AG09309 (cell line): ENCODE measurements around the gene HIF3A.
"Not testable (repeated sequence)": the region's sequence is repeated elsewhere in the genome, so short reads cannot be mapped to it uniquely, and the experiment has no call there.

Experiments used
- DNase-seq: peaks from one replicate; pipeline ENCODE4 v3.0.0-alpha.2; 2010; ENCODE audit warnings: low read depth
- H3K4me3 ChIP-seq: 2 replicates; pipeline ENCODE4 v1.5.1; 2011; ENCODE audit warnings: mild to moderate bottlenecking, low read depth, low read length, moderate library complexity; ENCODE audit not compliant: control insufficient read depth
- CTCF ChIP-seq: IDR thresholded peaks from 2 replicates; pipeline ENCODE4 v1.5.1; 2011; ENCODE audit warnings: mild to moderate bottlenecking, low read depth, low read length, inconsistent platforms; ENCODE audit not compliant: insufficient read depth, control insufficient read depth; ENCODE audit errors: missing control alignments

HIF3A gene

GRCh38 chr19:46369817-46370216 is 73.0 kb downstream of the HIF3A start:
- TF ChIP-seq CTCF = no peak
- DNase-seq = no peak
- no peak overlapping the region for H3K4me3 ChIP-seq

- no peak for DNase-seq
- H3K4me3 ChIP-seq = no peak overlapping the region
- TF ChIP-seq CTCF = no peak
These were observed 74.6 kb downstream of the HIF3A start for GRCh38 chr19:46371371-46371901.

GRCh38 chr19:46372901-46373490 is 76.2 kb downstream of the HIF3A start:
- no peak overlapping the region for H3K4me3 ChIP-seq
- TF ChIP-seq CTCF = peak; percentile 6
- DNase-seq = no peak

- no peak overlapping the region for H3K4me3 ChIP-seq
- TF ChIP-seq CTCF = no peak
- no peak for DNase-seq
These were observed 76.9 kb downstream of the HIF3A start for GRCh38 chr19:46373491-46374359.

- TF ChIP-seq CTCF = no peak
- H3K4me3 ChIP-seq = no peak overlapping the region
- DNase-seq = no peak
These were observed 78.0 kb downstream of the HIF3A start for GRCh38 chr19:46374536-46375475.

- DNase-seq, H3K4me3 ChIP-seq: not testable (repeated sequence)
These were observed 78.7 kb downstream of the HIF3A start for GRCh38 chr19:46375476-46376067.
